Thymus (tissue), 11 donors: ENCODE measurements around the gene ZNF76. TPM values are rescaled to one million over a fixed set of nuclear protein-coding genes. Genes with fewer than 3 reads are reported as not detected.
A peak's percentile ranks its signal among the peaks of the same experiment; 100 is the strongest.

Experiments used
- DNase-seq, 9 donors: peaks; one replicate each; pipeline ENCODE4 v3.0.0-alpha.2; 2013; ENCODE audit warnings: low spot score in 9 of 9, low read depth in 6 of 9, missing footprints in 1 of 9
- H3K27ac ChIP-seq, 2 donors: one replicate each; pipeline ENCODE4 v1.5.1; 2013; ENCODE audit warnings: control low read depth in 1 of 2, low read depth in 1 of 2, low read length in 1 of 2, mild to moderate bottlenecking in 1 of 2, moderate library complexity in 1 of 2
- H3K27me3 ChIP-seq, 2 donors: one replicate each; pipeline ENCODE4 v1.5.1; 2013; ENCODE audit warnings: low read length in 1 of 2; ENCODE audit not compliant: control insufficient read depth in 2 of 2, insufficient read depth in 1 of 2
- H3K36me3 ChIP-seq, 2 donors: one replicate each; pipeline ENCODE4 v1.5.1; 2013; ENCODE audit warnings: low read length in 1 of 2, mild to moderate bottlenecking in 1 of 2, moderate library complexity in 1 of 2; ENCODE audit not compliant: control insufficient read depth in 2 of 2, insufficient read depth in 2 of 2
- H3K4me1 ChIP-seq, 2 donors: one replicate each; pipeline ENCODE4 v1.5.1; 2013; ENCODE audit warnings: low read length in 2 of 2; ENCODE audit not compliant: control insufficient read depth in 2 of 2, insufficient read depth in 2 of 2
- H3K4me3 ChIP-seq, 2 donors: one replicate each; pipeline ENCODE4 v1.5.1; 2013; ENCODE audit warnings: low read length in 2 of 2, control low read depth in 1 of 2, mild to moderate bottlenecking in 1 of 2
- H3K9me3 ChIP-seq, 2 donors: one replicate each; pipeline ENCODE4 v1.5.1; 2013; ENCODE audit warnings: low read length in 1 of 2, mild to moderate bottlenecking in 1 of 2; ENCODE audit not compliant: control insufficient read depth in 2 of 2, insufficient read depth in 1 of 2
- WGBS: extraction: QIAGEN DNeasy Blood & Tissue Kit; methylation state at CpG from one replicate; pipeline ENCODE4 v1.1.7; 2013; 5-methylcytosine and 5-hydroxymethylcytosine counted together
- polyA plus RNA-seq: library from polyadenylated mRNA; stranded (reverse); fragments of 200-250 nt; gene quantifications from one replicate; pipeline ENCODE4 v1.2.3, GENCODE V29; 2013
- total RNA-seq: library from RNA; stranded (reverse); fragments of 120-200 nt; gene quantifications from one replicate; pipeline ENCODE4 v1.2.4, GENCODE V29; 2013
- donor health status: healthy.

The ZNF76 gene
- total and polyA plus RNA-seq, 2 donors = 13.9 to 32.0 TPM

GRCh38 chr6:35343835-35344550, 84.5 kb downstream of the ZNF76 start:
- Histone ChIP-seq H3K4me1 (peaks cover 13 to 27% of the 10 kb centered on the region in 2 donors), H3K36me3 (peaks cover 5 to 8% of the 10 kb centered on the region in 2 donors), H3K27ac (peak overlapping the region in 1 of 2 donors; percentile 5), H3K4me3 (peak overlapping the region in 1 of 2 donors; percentile 78), H3K27me3 (peaks cover 0 to 13% of the 10 kb centered on the region in 2 donors), H3K9me3 (no peaks in the 10 kb centered on the region)
- DNase-seq = no peak
- WGBS = 79% methylated on average over 6 of the region's 6 CpGs

Other genes with a start within 250 kb of the ZNF76 start
- gene TCP11, start 118.4 kb upstream of the ZNF76 start, total RNA-seq = 0.33 TPM
- 0.30 TPM for gene TCP11, start 118.4 kb upstream of the ZNF76 start, polyA plus RNA-seq
- 0.09 TPM for gene SCUBE3, start 45.8 kb upstream of the ZNF76 start, total RNA-seq
- 0.14 TPM for gene SCUBE3, start 45.8 kb upstream of the ZNF76 start, polyA plus RNA-seq
- gene DEF6, start 38.1 kb downstream of the ZNF76 start, total RNA-seq = 75.7 TPM
- gene DEF6, start 38.1 kb downstream of the ZNF76 start, polyA plus RNA-seq = 148 TPM
- 2.3 TPM for gene PPARD, start 82.8 kb downstream of the ZNF76 start, total RNA-seq
- gene PPARD, start 82.8 kb downstream of the ZNF76 start, polyA plus RNA-seq = 15.8 TPM
- gene FANCE, start 192.6 kb downstream of the ZNF76 start, total RNA-seq = 3.6 TPM
- gene FANCE, start 192.6 kb downstream of the ZNF76 start, polyA plus RNA-seq = 8.4 TPM
- 2,373 TPM for gene RPL10A, start 208.7 kb downstream of the ZNF76 start, total RNA-seq
- 1,878 TPM for gene RPL10A, start 208.7 kb downstream of the ZNF76 start, polyA plus RNA-seq
- 1.1 TPM for gene TEAD3, start 237.3 kb downstream of the ZNF76 start, total RNA-seq
- gene TEAD3, start 237.3 kb downstream of the ZNF76 start, polyA plus RNA-seq = 13.6 TPM